ENCODE data around the gene CPN1.

The CPN1 gene

DNA sequence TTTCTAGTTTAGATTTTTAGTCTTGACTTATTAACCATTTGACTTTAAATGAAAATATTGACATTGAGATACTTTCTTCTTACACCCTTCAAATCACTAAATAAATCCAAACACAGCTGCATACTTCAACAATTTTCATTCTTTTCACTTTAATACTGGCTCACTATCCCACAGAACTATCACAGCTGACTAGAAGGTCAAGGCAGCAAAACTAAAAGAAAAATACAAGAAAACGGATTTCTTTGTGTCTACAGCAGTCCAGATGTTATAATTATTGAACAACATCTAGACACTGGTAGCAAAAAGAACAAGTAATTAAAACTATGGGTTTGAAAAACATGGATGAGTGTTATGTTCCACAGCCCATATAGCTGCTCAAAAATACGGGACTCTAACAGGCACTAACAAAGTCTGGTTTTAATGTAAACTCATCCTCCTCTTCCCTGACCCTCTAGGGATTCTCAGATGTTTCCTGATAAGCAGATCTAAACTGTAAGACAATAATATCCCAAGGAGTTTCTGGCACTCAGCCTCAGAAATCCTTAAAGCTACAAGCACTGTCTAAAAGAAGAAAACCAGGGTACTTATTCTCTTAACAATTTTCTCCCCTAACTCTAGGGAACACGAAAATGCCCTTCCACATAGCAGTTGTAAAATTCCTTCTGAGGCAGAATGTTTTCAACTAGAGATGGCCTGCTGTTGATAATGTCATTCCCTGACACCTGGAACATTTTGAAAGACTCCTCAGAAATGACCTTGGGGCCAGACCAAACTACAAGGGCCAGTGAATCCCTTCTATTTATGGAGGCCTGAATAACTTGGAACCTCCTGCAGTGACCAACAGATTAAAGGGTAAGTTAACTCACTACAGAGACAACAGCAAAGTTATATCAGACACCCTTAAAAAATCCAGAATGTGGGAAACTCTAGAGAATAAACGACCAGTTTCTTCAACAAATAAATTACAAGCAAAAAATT, 84.7 kb downstream of the CPN1 start:
- DNase-seq (ENCODE audit: low read depth), result no peak

DNA sequence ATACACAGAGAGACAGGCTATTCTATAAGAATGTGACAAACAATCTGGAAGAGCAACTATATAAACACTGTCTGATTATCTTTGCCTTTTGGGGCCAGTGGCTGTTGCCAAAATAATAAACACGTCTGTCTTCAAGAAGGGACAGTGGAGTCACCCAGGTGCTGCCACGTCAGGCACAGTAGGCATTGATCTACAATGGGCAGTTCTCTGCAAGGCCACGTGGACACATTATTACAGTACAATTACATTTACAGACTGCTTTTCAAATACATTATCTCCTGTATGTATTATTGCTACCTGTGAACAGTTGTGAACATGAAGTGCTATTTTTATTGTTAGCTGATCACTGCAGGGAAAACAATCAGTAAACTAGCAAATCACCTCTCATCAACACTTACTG, 86.0 kb downstream of the CPN1 start:
- no peak for DNase-seq (ENCODE audit: low read depth)

DNA sequence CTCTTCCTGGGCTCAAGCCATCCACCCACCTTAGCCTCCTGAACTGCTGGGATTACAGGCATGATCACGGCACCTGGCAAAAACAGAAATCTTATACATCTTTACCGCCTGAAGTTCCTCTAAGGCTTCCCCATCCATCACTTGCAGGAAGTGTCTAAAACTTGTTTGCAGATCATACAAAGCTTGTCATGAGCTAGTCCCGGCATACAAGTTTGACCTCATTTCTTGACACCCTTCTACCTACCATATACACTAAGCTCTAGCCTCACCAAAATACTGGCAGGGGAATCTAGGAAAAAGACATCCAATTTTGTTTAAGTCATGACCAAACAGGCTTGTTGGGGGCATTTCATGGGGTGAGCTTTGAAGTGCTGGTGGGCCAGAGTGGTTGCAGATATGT, 86.4 kb downstream of the CPN1 start:
- DNase-seq (ENCODE audit: low read depth), result no peak

DNA sequence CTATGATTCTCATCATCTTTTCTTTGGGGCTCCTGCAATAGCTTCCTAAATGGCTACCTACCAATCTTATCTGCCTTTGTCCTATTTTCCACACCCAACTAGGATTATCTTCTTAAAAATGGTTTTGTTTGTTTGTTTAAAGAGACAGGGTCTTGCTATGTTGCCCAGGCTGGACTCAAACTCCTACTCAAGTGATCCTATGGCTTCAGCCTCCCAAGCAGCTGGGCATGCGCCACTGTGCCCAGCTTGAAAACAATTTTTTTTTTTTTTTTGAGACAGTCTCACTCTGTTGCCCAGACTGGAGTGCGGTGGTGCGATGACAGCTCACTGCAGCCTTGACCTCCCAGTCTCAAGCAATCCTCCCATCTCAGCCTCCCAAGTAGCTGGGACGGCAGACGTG, 86.9 kb downstream of the CPN1 start:
- DNase-seq (ENCODE audit: low read depth), result no peak

DNA sequence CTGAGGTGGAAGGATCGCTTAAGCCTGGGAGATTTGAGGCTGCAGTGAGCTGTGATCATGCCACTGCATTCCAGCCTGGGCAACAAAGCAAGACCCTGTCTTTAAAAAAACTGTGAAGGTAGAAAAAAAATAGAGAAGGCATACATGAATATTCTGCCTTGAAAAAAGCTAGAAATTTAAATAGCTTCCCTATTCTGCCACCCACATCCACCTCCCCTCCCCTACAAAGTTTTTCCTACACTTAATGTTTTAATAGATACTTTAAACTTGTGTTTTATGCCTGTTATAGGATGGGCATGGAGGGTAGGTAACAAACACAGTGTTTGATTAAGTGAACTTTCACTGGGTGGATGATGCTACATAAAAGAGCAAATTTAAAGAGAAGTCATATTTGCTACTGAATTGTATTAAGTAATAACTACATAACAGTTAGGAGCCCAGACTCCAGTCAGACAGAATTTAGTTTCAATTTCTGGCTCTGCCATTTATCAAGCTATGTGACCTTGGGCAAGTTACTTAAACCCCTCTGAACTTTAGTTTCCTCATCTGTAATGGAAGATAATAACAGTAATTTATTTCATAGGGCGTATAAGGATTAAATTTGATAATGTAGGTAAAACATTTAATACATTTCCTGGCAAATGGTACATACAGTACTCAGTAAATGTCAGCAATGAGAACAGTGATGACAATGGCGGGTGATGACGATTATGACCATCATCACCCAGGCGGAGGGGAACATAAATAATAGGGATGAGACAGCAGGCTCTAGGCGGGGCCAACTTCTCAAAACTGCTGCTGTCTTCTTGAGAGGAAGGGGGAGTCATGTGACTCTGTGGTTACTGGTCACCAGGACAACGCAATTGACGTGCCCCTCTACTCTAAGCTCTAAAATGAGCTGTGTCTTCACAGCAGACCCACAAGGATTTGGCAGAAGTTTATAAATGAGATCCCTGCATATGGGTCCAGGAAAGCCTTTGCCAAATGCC, 87.7 kb downstream of the CPN1 start:
- DNase-seq (ENCODE audit: low read depth), result peak; percentile 24
